ENCODE results near the gene SLC39A11.
"Not testable (repeated sequence)": the region's sequence is repeated elsewhere in the genome, so short reads cannot be mapped to it uniquely, and the experiment has no call there.

The SLC39A11 gene

GRCh38 chr17:73135766-73136165 is 43.3 kb upstream of the SLC39A11 start:
- no peak overlapping the region for H3K27ac ChIP-seq
- TF ChIP-seq CTCF (IDR thresholded peaks at IDR 0.05) = no peak
- no peak overlapping the region for H3K4me3 ChIP-seq
- no peak for DNase-seq (ENCODE audit: low spot score)

GRCh38 chr17:73133911-73134649 is 41.6 kb upstream of the SLC39A11 start:
- Histone ChIP-seq H3K4me3 (no peak overlapping the region), H3K27ac (no peak overlapping the region)
- no peak for DNase-seq (ENCODE audit: low spot score)
- no peak for TF ChIP-seq CTCF (IDR thresholded peaks at IDR 0.05)

- TF ChIP-seq CTCF (IDR thresholded peaks at IDR 0.05) = no peak
- DNase-seq (ENCODE audit: low spot score) = no peak
Measured at GRCh38 chr17:73132085-73132492, 39.6 kb upstream of the SLC39A11 start.

GRCh38 chr17:73131439-73131838 is 39.0 kb upstream of the SLC39A11 start:
- not testable (repeated sequence) for H3K27ac ChIP-seq; DNase-seq (ENCODE audit: low spot score); H3K4me3 ChIP-seq

More at GRCh38 chr17:73132085-73132492, 39.6 kb upstream of the SLC39A11 start:
- H3K27ac ChIP-seq = no peak overlapping the region
- H3K4me3 ChIP-seq = no peak overlapping the region

GRCh38 chr17:73130977-73131376 is 38.5 kb upstream of the SLC39A11 start:
- no peak for TF ChIP-seq CTCF (IDR thresholded peaks at IDR 0.05)
- H3K27ac ChIP-seq = no peak overlapping the region
- no peak for DNase-seq (ENCODE audit: low spot score)
- no peak overlapping the region for H3K4me3 ChIP-seq

- TF ChIP-seq CTCF (IDR thresholded peaks at IDR 0.05) = no peak
- no peak for DNase-seq (ENCODE audit: low spot score)
- Histone ChIP-seq H3K4me3 (no peak overlapping the region), H3K27ac (no peak overlapping the region)
Measured at GRCh38 chr17:73128496-73128895, 36.0 kb upstream of the SLC39A11 start.

GRCh38 chr17:73126716-73127473 is 34.4 kb upstream of the SLC39A11 start:
- no peak for TF ChIP-seq CTCF (IDR thresholded peaks at IDR 0.05)
- no peak for DNase-seq (ENCODE audit: low spot score)
- Histone ChIP-seq H3K4me3 (no peak overlapping the region), H3K27ac (no peak overlapping the region)

All from coronary artery (tissue), 2 donors.